PC-9 (cell line): ENCODE results near the gene KCNC4. TPM values are rescaled to one million over a fixed set of nuclear protein-coding genes. Genes with fewer than 3 reads are reported as not detected.

Source experiments
- BruUV-seq: library from RNA; stranded (reverse); fragments of 400-500 nt; replicated peaks from 2 replicates; lab custom pipeline; 2021; lab: Mats Ljungman, UMichigan
- CTCF ChIA-PET: fragments of 300-600 bp; sonication (Branson Sonifier 250); formaldehyde crosslinking; loops from one replicate; lab custom pipeline; 2022; ENCODE audit warnings: antibody characterized with exemption; lab: Charles Lee
- POLR2A ChIA-PET: fragments of 300-600 bp; sonication (Branson Sonifier 250); formaldehyde crosslinking; loops from one replicate; lab custom pipeline; 2022; ENCODE audit warnings: antibody characterized with exemption; ENCODE audit not compliant: unreplicated experiment; lab: Charles Lee
- DNase-seq, 2 experiments: peaks; one replicate each; pipeline versions ENCODE4 v3.0.0 to v3.0.0-alpha.2; 2015 to 2022; ENCODE audit warnings: mixed read lengths in 1 of 2
- H2AFZ ChIP-seq: fragments of 200-600 bp; sonication (generic); 2 replicates; pipeline ENCODE4 v1.8.1; 2017; ENCODE audit warnings: antibody characterized with exemption
- H3F3A ChIP-seq: fragments of 200-600 bp; sonication (generic); 2 replicates; pipeline ENCODE4 v1.8.1; 2017; ENCODE audit warnings: antibody characterized with exemption, mild to moderate bottlenecking, low read depth; ENCODE audit not compliant: insufficient read depth
- H3K27ac ChIP-seq: fragments of 200-600 bp; sonication (generic); 2 replicates; pipeline ENCODE4 v1.6.1; 2016; ENCODE audit warnings: mixed run types
- H3K27me3 ChIP-seq: fragments of 200-600 bp; sonication (generic); 2 replicates; pipeline ENCODE4 v1.6.1; 2016; ENCODE audit warnings: low read depth, mixed run types; ENCODE audit not compliant: insufficient read depth
- H3K36me3 ChIP-seq: fragments of 200-600 bp; sonication (generic); 2 replicates; pipeline ENCODE4 v1.6.1; 2016; ENCODE audit warnings: low read depth, mixed run types
- H3K4me1 ChIP-seq: fragments of 200-600 bp; sonication (generic); replicated peaks from 2 replicates; pipeline ENCODE4 v1.6.1; 2016; ENCODE audit warnings: mixed run types; ENCODE audit not compliant: insufficient read depth
- H3K4me2 ChIP-seq: fragments of 200-600 bp; sonication (generic); 2 replicates; pipeline ENCODE4 v1.6.1; 2017; ENCODE audit warnings: mixed run types
- H3K4me3 ChIP-seq: fragments of 200-600 bp; sonication (generic); 2 replicates; pipeline ENCODE4 v1.6.1; 2016; ENCODE audit warnings: mixed run types
- H3K79me2 ChIP-seq: fragments of 200-600 bp; sonication (generic); 2 replicates; pipeline ENCODE4 v1.6.1; 2017; ENCODE audit warnings: low read depth, mixed run types
- H3K9me2 ChIP-seq: fragments of 200-600 bp; sonication (generic); 2 replicates; pipeline ENCODE4 v1.8.1; 2017; ENCODE audit warnings: mild to moderate bottlenecking; ENCODE audit not compliant: insufficient read depth
- H3K9me3 ChIP-seq: fragments of 200-600 bp; sonication (generic); 2 replicates; pipeline ENCODE4 v1.8.1; 2016; ENCODE audit warnings: low read depth; ENCODE audit not compliant: insufficient read depth
- H4K20me1 ChIP-seq: fragments of 200-600 bp; sonication (generic); 2 replicates; pipeline ENCODE4 v1.8.1; 2017; ENCODE audit not compliant: insufficient read depth
- EZH2 ChIP-seq: fragments of 200-600 bp; sonication (generic); IDR thresholded peaks from 2 replicates; pipeline ENCODE4 v1.8.0; 2017; ENCODE audit warnings: antibody characterized with exemption, low read depth
- intact Hi-C: fragments of 100-400 bp; cut with micrococcal nuclease; formaldehyde crosslinking; loops from one replicate; pipeline ENCODE4 v1.10.0; 2022; ENCODE audit not compliant: unreplicated experiment
- total RNA-seq: library from RNA; stranded (reverse); gene quantifications from 2 replicates; pipeline ENCODE4 v1.2.3, GENCODE V29; 2021
- TF ChIP-seq, protein P1 (sequence below): fragments of 200-600 bp; sonication (generic); conservative IDR thresholded peaks from 2 replicates; pipeline ENCODE4 v1.6.1; 2017; ENCODE audit warnings: mixed run types, antibody characterized with exemption, mild to moderate bottlenecking, moderate library complexity

Gene KCNC4
- total RNA-seq, 1 experiment from 2014 or later, result 8.6 TPM

DNA sequence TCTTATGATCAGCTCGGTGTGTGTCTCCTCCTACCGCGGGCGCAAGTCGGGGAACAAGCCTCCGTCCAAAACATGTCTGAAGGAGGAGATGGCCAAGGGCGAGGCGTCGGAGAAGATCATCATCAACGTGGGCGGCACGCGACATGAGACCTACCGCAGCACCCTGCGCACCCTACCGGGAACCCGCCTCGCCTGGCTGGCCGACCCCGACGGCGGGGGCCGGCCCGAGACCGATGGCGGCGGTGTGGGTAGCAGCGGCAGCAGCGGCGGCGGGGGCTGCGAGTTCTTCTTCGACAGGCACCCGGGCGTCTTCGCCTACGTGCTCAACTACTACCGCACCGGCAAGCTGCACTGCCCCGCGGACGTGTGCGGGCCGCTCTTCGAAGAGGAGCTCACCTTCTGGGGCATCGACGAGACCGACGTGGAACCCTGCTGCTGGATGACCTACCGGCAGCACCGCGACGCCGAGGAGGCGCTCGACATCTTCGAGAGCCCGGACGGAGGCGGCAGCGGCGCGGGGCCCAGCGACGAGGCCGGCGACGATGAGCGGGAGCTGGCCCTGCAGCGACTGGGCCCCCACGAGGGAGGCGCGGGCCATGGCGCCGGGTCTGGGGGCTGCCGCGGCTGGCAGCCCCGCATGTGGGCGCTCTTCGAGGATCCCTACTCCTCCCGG lies 1.5 kb downstream of the KCNC4 start:
- no peak for DNase-seq
- intact Hi-C loops, result no loop called here
- BruUV-seq, result TSS peak; percentile 41
- Histone ChIP-seq H3K4me1 (peaks cover 56% of the 10 kb centered on the region), H3K36me3 (no peaks in the 10 kb centered on the region; the same call in 1 of the 2 replicates), H3K27me3 (no peaks in the 10 kb centered on the region), H3K79me2 (peaks cover 24% of the 10 kb centered on the region), H2AFZ (peak overlapping the region; percentile 83), H3K9me3 (no peaks in the 10 kb centered on the region), H4K20me1 (peaks cover 13% of the 10 kb centered on the region; the same call in 1 of the 2 replicates), H3K4me3 (peak overlapping the region; percentile 65), H3K27ac (no peak overlapping the region), H3K9me2 (no peaks in the 10 kb centered on the region), H3K4me2 (peak overlapping the region; percentile 87), H3F3A (peaks cover 35% of the 10 kb centered on the region)
- CTCF ChIA-PET, result interaction anchor here (0.7 kb wide), 2 partner anchors 257 to 648 kb away, joined by 3 to 13 read pairs; no protein-coding TSS in a partner anchor
- POLR2A ChIA-PET, result no interaction called here
- no peak for TF ChIP-seq EZH2
- TF ChIP-seq, protein P1, sequence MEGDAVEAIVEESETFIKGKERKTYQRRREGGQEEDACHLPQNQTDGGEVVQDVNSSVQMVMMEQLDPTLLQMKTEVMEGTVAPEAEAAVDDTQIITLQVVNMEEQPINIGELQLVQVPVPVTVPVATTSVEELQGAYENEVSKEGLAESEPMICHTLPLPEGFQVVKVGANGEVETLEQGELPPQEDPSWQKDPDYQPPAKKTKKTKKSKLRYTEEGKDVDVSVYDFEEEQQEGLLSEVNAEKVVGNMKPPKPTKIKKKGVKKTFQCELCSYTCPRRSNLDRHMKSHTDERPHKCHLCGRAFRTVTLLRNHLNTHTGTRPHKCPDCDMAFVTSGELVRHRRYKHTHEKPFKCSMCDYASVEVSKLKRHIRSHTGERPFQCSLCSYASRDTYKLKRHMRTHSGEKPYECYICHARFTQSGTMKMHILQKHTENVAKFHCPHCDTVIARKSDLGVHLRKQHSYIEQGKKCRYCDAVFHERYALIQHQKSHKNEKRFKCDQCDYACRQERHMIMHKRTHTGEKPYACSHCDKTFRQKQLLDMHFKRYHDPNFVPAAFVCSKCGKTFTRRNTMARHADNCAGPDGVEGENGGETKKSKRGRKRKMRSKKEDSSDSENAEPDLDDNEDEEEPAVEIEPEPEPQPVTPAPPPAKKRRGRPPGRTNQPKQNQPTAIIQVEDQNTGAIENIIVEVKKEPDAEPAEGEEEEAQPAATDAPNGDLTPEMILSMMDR, result no peak

DNA sequence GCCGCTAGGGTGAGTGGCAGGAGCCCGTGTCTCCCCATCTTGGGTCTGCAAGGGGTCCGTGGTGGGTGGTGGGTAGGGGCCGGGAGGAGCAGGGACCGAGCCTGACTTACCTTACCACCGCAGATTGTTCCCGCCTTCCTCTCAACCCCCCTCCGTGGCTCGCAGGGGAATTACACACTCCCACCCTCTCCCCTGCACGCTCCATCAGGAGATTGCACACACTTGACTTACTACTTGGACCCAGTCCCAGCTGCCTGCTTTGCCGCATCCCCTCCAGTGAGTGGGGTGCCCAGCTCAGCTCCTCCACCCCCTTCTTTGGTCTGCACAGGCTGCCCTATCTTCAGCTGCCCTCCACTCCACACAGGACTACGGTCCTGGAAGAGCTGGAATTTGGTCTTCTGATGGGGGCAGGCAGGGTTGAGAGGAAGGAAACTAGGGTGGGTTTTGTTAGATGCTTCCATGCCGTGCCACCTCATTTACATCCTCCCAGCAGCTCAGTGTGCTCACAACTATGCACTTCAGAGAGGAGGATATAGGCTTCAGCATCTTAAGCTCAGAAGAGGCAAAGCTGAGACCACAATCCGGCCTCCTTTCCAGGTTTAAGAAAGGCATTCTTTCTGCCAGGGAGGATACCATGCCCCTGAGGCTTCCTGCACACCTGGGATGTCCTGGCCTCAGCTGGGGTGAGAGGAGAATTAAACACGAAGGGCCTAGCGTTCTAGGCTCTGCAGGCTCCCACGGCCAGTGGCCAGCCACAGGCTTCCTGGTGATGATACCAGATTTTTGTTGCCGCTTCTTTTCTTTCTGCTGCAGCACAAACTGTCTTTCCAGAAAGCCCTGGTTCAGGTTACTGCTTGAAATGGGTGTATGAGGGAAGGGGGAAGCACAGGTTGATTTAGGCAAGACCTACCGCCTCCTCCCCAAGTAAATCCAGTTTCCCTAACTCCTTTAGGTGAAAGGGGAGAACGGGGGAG lies 2.3 kb downstream of the KCNC4 start:
- no peak for TF ChIP-seq EZH2
- TF ChIP-seq, protein P1, result no peak
- Histone ChIP-seq H3K27me3 (no peaks in the 10 kb centered on the region), H3K4me2 (peak overlapping the region; percentile 87), H2AFZ (no peak overlapping the region), H3K9me2 (no peaks in the 10 kb centered on the region), H3F3A (peaks cover 35% of the 10 kb centered on the region), H3K9me3 (no peaks in the 10 kb centered on the region), H3K27ac (no peak overlapping the region), H3K4me1 (peaks cover 56% of the 10 kb centered on the region), H3K36me3 (no peaks in the 10 kb centered on the region; the same call in 1 of the 2 replicates), H4K20me1 (peaks cover 13% of the 10 kb centered on the region; the same call in 1 of the 2 replicates), H3K79me2 (peaks cover 24% of the 10 kb centered on the region), H3K4me3 (peak overlapping the region; percentile 37; the same call in 1 of the 2 replicates)
- no TSS peak for BruUV-seq
- POLR2A ChIA-PET, result no interaction called here
- DNase-seq, result no peak
- intact Hi-C loops, result no loop called here
- CTCF ChIA-PET, result no interaction called here

DNA sequence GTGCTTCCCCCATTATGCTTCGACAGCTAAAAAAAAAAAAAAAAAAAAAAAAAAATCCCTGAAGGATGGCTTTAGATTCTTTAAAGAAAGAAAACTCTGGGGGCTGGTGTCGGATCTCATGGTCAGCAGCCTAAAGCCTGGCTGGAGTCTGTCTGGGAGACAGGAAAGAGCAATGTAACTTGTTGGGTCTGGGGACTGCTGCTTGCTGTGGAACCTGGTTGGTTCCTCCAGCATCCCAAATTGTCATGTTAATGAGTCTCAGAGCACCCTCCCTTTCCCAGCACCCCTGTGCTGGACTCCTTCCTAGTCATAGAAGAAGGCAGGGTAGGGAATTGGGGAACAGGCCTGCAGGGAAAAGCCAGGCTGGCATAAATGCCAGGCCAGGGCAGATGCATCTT lies 3.0 kb downstream of the KCNC4 start:
- CTCF ChIA-PET, result no interaction called here
- Histone ChIP-seq H3K79me2 (peaks cover 24% of the 10 kb centered on the region), H3K27ac (no peak overlapping the region), H3K9me2 (no peaks in the 10 kb centered on the region), H2AFZ (no peak overlapping the region), H3K27me3 (no peaks in the 10 kb centered on the region), H3F3A (peaks cover 34% of the 10 kb centered on the region), H3K4me2 (peak overlapping the region; percentile 87), H3K9me3 (no peaks in the 10 kb centered on the region), H3K4me3 (peak overlapping the region; percentile 37; the same call in 1 of the 2 replicates), H3K4me1 (peaks cover 56% of the 10 kb centered on the region), H4K20me1 (peaks cover 13% of the 10 kb centered on the region; the same call in 1 of the 2 replicates), H3K36me3 (no peaks in the 10 kb centered on the region; the same call in 1 of the 2 replicates)
- no peak for DNase-seq
- BruUV-seq, result no TSS peak
- intact Hi-C loops, result no loop called here
- TF ChIP-seq EZH2, result no peak
- TF ChIP-seq, protein P1, result no peak
- POLR2A ChIA-PET, result no interaction called here
